ENCODE results near the gene ANTXR2. TPM values are rescaled to one million over a fixed set of nuclear protein-coding genes. Genes with fewer than 3 reads are reported as not detected.

ANTXR2 gene
- total and polyA plus RNA-seq, 2 donors = 5.7 to 13.4 TPM

- Histone ChIP-seq H3K27ac (ENCODE audit: low read depth in 1 of 2, low read length in 1 of 2) (no peak overlapping the region), H3K4me3 (ENCODE audit: low read length in 2 of 2) (no peak overlapping the region), H3K36me3 (ENCODE audit: control insufficient read depth in 2 of 2, insufficient read depth in 2 of 2, low read length in 1 of 2) (no peaks in the 10 kb centered on the region), H3K4me1 (ENCODE audit: control insufficient read depth in 2 of 2, insufficient read depth in 2 of 2, low read length in 2 of 2) (peaks cover 10 to 18% of the 10 kb centered on the region in 2 donors), H3K27me3 (ENCODE audit: control insufficient read depth in 2 of 2, insufficient read depth in 1 of 2, low read length in 1 of 2) (peaks cover 0 to 11% of the 10 kb centered on the region in 2 donors), H3K9me3 (ENCODE audit: control insufficient read depth in 2 of 2, insufficient read depth in 1 of 2, low read length in 1 of 2) (no peaks in the 10 kb centered on the region)
- no peak for DNase-seq (ENCODE audit: low read depth in 6 of 9, low spot score in 9 of 9)
These were observed 1.0 kb upstream of the ANTXR2 start for GRCh38 chr4:80074069-80074468.

- peak overlapping the region; percentile 65 to 68 for H3K4me3 ChIP-seq (ENCODE audit: low read length in 2 of 2)
- H3K9me3 ChIP-seq (ENCODE audit: control insufficient read depth in 2 of 2, insufficient read depth in 1 of 2, low read length in 1 of 2) = no peaks in the 10 kb centered on the region
- no peaks in the 10 kb centered on the region for H3K36me3 ChIP-seq (ENCODE audit: control insufficient read depth in 2 of 2, insufficient read depth in 2 of 2, low read length in 1 of 2)
- WGBS = 12% methylated on average over 4 of the region's 4 CpGs
- peaks cover 10 to 18% of the 10 kb centered on the region in 2 donors for H3K4me1 ChIP-seq (ENCODE audit: control insufficient read depth in 2 of 2, insufficient read depth in 2 of 2, low read length in 2 of 2)
- DNase-seq (ENCODE audit: low read depth in 6 of 9, low spot score in 9 of 9) = peak in 6 of 9 donors; percentile 13 to 67 (median 26)
- peaks cover 0 to 11% of the 10 kb centered on the region in 2 donors for H3K27me3 ChIP-seq (ENCODE audit: control insufficient read depth in 2 of 2, insufficient read depth in 1 of 2, low read length in 1 of 2)
- peak overlapping the region; percentile 62 to 72 for H3K27ac ChIP-seq (ENCODE audit: low read depth in 1 of 2, low read length in 1 of 2)
These were observed 512 bp upstream of the ANTXR2 start for GRCh38 chr4:80073473-80074008.

- Histone ChIP-seq H3K4me1 (ENCODE audit: control insufficient read depth in 2 of 2, insufficient read depth in 2 of 2, low read length in 2 of 2) (peaks cover 10 to 18% of the 10 kb centered on the region in 2 donors), H3K27ac (ENCODE audit: low read depth in 1 of 2, low read length in 1 of 2) (peak overlapping the region; percentile 72 to 91), H3K36me3 (ENCODE audit: control insufficient read depth in 2 of 2, insufficient read depth in 2 of 2, low read length in 1 of 2) (no peaks in the 10 kb centered on the region), H3K9me3 (ENCODE audit: control insufficient read depth in 2 of 2, insufficient read depth in 1 of 2, low read length in 1 of 2) (no peaks in the 10 kb centered on the region), H3K4me3 (ENCODE audit: low read length in 2 of 2) (peak overlapping the region; percentile 65 to 68), H3K27me3 (ENCODE audit: control insufficient read depth in 2 of 2, insufficient read depth in 1 of 2, low read length in 1 of 2) (peaks cover 0 to 11% of the 10 kb centered on the region in 2 donors)
- WGBS = under 1% methylated on average over 37 of the region's 37 CpGs
- DNase-seq (ENCODE audit: low read depth in 6 of 9, low spot score in 9 of 9) = peak in 7 of 9 donors; percentile 6 to 66 (median 38)
These were observed 743 bp downstream of the ANTXR2 start for GRCh38 chr4:80072228-80072743.

GRCh38 chr4:80071604-80072227 lies 1.3 kb downstream of the ANTXR2 start:
- H3K27me3 ChIP-seq (ENCODE audit: control insufficient read depth in 2 of 2, insufficient read depth in 1 of 2, low read length in 1 of 2) = peaks cover 0 to 11% of the 10 kb centered on the region in 2 donors
- 7% methylated on average over 15 of the region's 15 CpGs for WGBS
- H3K9me3 ChIP-seq (ENCODE audit: control insufficient read depth in 2 of 2, insufficient read depth in 1 of 2, low read length in 1 of 2) = no peaks in the 10 kb centered on the region
- peak overlapping the region; percentile 44 to 48 for H3K27ac ChIP-seq (ENCODE audit: low read depth in 1 of 2, low read length in 1 of 2)
- peak overlapping the region; percentile 65 to 68 for H3K4me3 ChIP-seq (ENCODE audit: low read length in 2 of 2)
- H3K4me1 ChIP-seq (ENCODE audit: control insufficient read depth in 2 of 2, insufficient read depth in 2 of 2, low read length in 2 of 2) = peaks cover 10 to 18% of the 10 kb centered on the region in 2 donors
- peak in 4 of 9 donors; percentile 7 to 41 (median 12) for DNase-seq (ENCODE audit: low read depth in 6 of 9, low spot score in 9 of 9)
- H3K36me3 ChIP-seq (ENCODE audit: control insufficient read depth in 2 of 2, insufficient read depth in 2 of 2, low read length in 1 of 2) = no peaks in the 10 kb centered on the region

GRCh38 chr4:80070880-80071603 lies 2.0 kb downstream of the ANTXR2 start:
- DNase-seq (ENCODE audit: low read depth in 6 of 9, low spot score in 9 of 9) = no peak

GRCh38 chr4:80069837-80070731 lies 2.9 kb downstream of the ANTXR2 start:
- Histone ChIP-seq H3K36me3 (ENCODE audit: control insufficient read depth in 2 of 2, insufficient read depth in 2 of 2, low read length in 1 of 2) (no peaks in the 10 kb centered on the region), H3K27ac (ENCODE audit: low read depth in 1 of 2, low read length in 1 of 2) (no peak overlapping the region), H3K9me3 (ENCODE audit: control insufficient read depth in 2 of 2, insufficient read depth in 1 of 2, low read length in 1 of 2) (no peaks in the 10 kb centered on the region), H3K27me3 (ENCODE audit: control insufficient read depth in 2 of 2, insufficient read depth in 1 of 2, low read length in 1 of 2) (peaks cover 0 to 11% of the 10 kb centered on the region in 2 donors), H3K4me3 (ENCODE audit: low read length in 2 of 2) (no peak overlapping the region), H3K4me1 (ENCODE audit: control insufficient read depth in 2 of 2, insufficient read depth in 2 of 2, low read length in 2 of 2) (peaks cover 10 to 18% of the 10 kb centered on the region in 2 donors)
- no peak for DNase-seq (ENCODE audit: low read depth in 6 of 9, low spot score in 9 of 9)
- WGBS = 96% methylated on average over 2 of the region's 2 CpGs

More at GRCh38 chr4:80070880-80071603, 2.0 kb downstream of the ANTXR2 start:
- Histone ChIP-seq H3K4me1 (ENCODE audit: control insufficient read depth in 2 of 2, insufficient read depth in 2 of 2, low read length in 2 of 2) (peaks cover 10 to 18% of the 10 kb centered on the region in 2 donors), H3K36me3 (ENCODE audit: control insufficient read depth in 2 of 2, insufficient read depth in 2 of 2, low read length in 1 of 2) (no peaks in the 10 kb centered on the region), H3K9me3 (ENCODE audit: control insufficient read depth in 2 of 2, insufficient read depth in 1 of 2, low read length in 1 of 2) (no peaks in the 10 kb centered on the region), H3K4me3 (ENCODE audit: low read length in 2 of 2) (no peak overlapping the region), H3K27ac (ENCODE audit: low read depth in 1 of 2, low read length in 1 of 2) (no peak overlapping the region), H3K27me3 (ENCODE audit: control insufficient read depth in 2 of 2, insufficient read depth in 1 of 2, low read length in 1 of 2) (peaks cover 0 to 11% of the 10 kb centered on the region in 2 donors)
- WGBS = 68% methylated on average over 6 of the region's 6 CpGs

GRCh38 chr4:80069108-80069836 lies 3.8 kb downstream of the ANTXR2 start:
- no peak for DNase-seq (ENCODE audit: low read depth in 6 of 9, low spot score in 9 of 9)
- Histone ChIP-seq H3K36me3 (ENCODE audit: control insufficient read depth in 2 of 2, insufficient read depth in 2 of 2, low read length in 1 of 2) (no peaks in the 10 kb centered on the region), H3K4me3 (ENCODE audit: low read length in 2 of 2) (no peak overlapping the region), H3K27ac (ENCODE audit: low read depth in 1 of 2, low read length in 1 of 2) (no peak overlapping the region), H3K9me3 (ENCODE audit: control insufficient read depth in 2 of 2, insufficient read depth in 1 of 2, low read length in 1 of 2) (no peaks in the 10 kb centered on the region), H3K4me1 (ENCODE audit: control insufficient read depth in 2 of 2, insufficient read depth in 2 of 2, low read length in 2 of 2) (peaks cover 10 to 18% of the 10 kb centered on the region in 2 donors), H3K27me3 (ENCODE audit: control insufficient read depth in 2 of 2, insufficient read depth in 1 of 2, low read length in 1 of 2) (peaks cover 0 to 11% of the 10 kb centered on the region in 2 donors)
- WGBS = 87% methylated on average over 5 of the region's 5 CpGs

- H3K4me1 ChIP-seq (ENCODE audit: control insufficient read depth in 2 of 2, insufficient read depth in 2 of 2, low read length in 2 of 2) = no peaks in the 10 kb centered on the region
- 96% methylated on average over 2 of the region's 2 CpGs for WGBS
These were observed 7.4 kb downstream of the ANTXR2 start for GRCh38 chr4:80065601-80066000.

More at GRCh38 chr4:80065601-80066000, 7.4 kb downstream of the ANTXR2 start:
- no peak overlapping the region for H3K4me3 ChIP-seq (ENCODE audit: low read length in 2 of 2)
- DNase-seq (ENCODE audit: low read depth in 6 of 9, low spot score in 9 of 9) = no peak
- H3K27me3 ChIP-seq (ENCODE audit: control insufficient read depth in 2 of 2, insufficient read depth in 1 of 2, low read length in 1 of 2) = no peaks in the 10 kb centered on the region
- no peaks in the 10 kb centered on the region for H3K36me3 ChIP-seq (ENCODE audit: control insufficient read depth in 2 of 2, insufficient read depth in 2 of 2, low read length in 1 of 2)
- H3K9me3 ChIP-seq (ENCODE audit: control insufficient read depth in 2 of 2, insufficient read depth in 1 of 2, low read length in 1 of 2) = no peaks in the 10 kb centered on the region
- H3K27ac ChIP-seq (ENCODE audit: low read depth in 1 of 2, low read length in 1 of 2) = no peak overlapping the region

Data from thymus (tissue), 11 donors.